Osteoblast (primary cell): Measurements from ENCODE around the gene ABCC2. TPM values are rescaled to one million over a fixed set of nuclear protein-coding genes. Genes with fewer than 3 reads are reported as not detected.

Experiments used
- DNase-seq: peaks from one replicate; pipeline ENCODE4 v3.0.0; 2011; ENCODE audit warnings: low spot score, mixed read lengths; ENCODE audit not compliant: insufficient read length; ENCODE audit errors: missing footprints
- H2AFZ ChIP-seq: 2 replicates; pipeline ENCODE4 v1.6.0; 2011; ENCODE audit warnings: mild to moderate bottlenecking, low read length
- H3K27ac ChIP-seq: 2 replicates; pipeline ENCODE4 v1.5.1; 2011; ENCODE audit warnings: mild to moderate bottlenecking, low read depth, low read length, moderate library complexity
- H3K27me3 ChIP-seq: 2 replicates; pipeline ENCODE4 v1.6.0; 2012; ENCODE audit warnings: mild to moderate bottlenecking, control low read depth, inconsistent platforms, low read length, moderate library complexity; ENCODE audit not compliant: insufficient read depth
- H3K36me3 ChIP-seq: 2 replicates; pipeline ENCODE4 v1.5.1; 2011; ENCODE audit warnings: mild to moderate bottlenecking, low read length, control low read depth, moderate library complexity; ENCODE audit not compliant: insufficient read depth
- H3K4me1 ChIP-seq: 2 replicates; pipeline ENCODE4 v1.5.1; 2011; ENCODE audit warnings: mild to moderate bottlenecking, low read length, control low read depth, moderate library complexity; ENCODE audit not compliant: insufficient read depth
- H3K4me2 ChIP-seq: 2 replicates; pipeline ENCODE4 v1.6.0; 2011; ENCODE audit warnings: mild to moderate bottlenecking, low read length; ENCODE audit not compliant: insufficient read depth
- H3K4me3 ChIP-seq: fragments of 200-600 bp; sonication (generic); 3 replicates; pipeline ENCODE4 v1.5.1; 2012; ENCODE audit warnings: mild to moderate bottlenecking, low read length, inconsistent platforms; ENCODE audit not compliant: insufficient read depth
- H3K79me2 ChIP-seq: 2 replicates; pipeline ENCODE4 v1.6.0; 2012; ENCODE audit warnings: mild to moderate bottlenecking, low read length, control low read depth, inconsistent platforms; ENCODE audit not compliant: insufficient read depth
- H3K9me3 ChIP-seq: 2 replicates; pipeline ENCODE4 v1.5.1; 2011; ENCODE audit warnings: low read depth, low read length, control low read depth
- H4K20me1 ChIP-seq: 2 replicates; pipeline ENCODE4 v1.6.0; 2012; ENCODE audit warnings: mild to moderate bottlenecking, low read length, control low read depth; ENCODE audit not compliant: insufficient read depth
- total RNA-seq: library from RNA; depleted of rRNA; stranded (reverse); fragments of >200 nt; gene quantifications from 2 replicates; pipeline ENCODE4 v1.2.3, GENCODE V29; 2012
- TF ChIP-seq, protein P1 (sequence below): IDR thresholded peaks from 2 replicates; pipeline ENCODE4 v1.5.1; 2011; ENCODE audit warnings: mild to moderate bottlenecking, low read depth, low read length, moderate library complexity; ENCODE audit errors: extremely low read depth

The ABCC2 gene
- total RNA-seq, 1 donor: 1.8 TPM

DNA sequence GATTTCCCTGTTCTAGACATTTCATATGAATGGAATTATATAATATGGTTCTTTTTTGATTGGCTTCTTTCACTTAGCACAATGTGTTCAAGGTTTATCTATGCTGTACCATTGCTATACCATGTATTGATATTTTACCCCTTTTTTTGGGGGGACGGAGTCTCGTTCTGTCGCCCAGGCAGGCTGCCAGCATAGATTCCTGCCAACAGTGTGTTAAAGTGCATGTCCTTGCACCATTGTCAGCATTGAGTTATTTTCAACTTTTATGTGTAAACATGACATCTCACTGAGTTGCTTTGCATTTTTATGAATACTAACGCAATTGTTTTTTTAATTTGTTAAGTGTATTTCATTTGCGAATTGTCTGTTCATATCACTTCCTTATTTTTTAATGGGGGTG lies 4.9 kb downstream of the ABCC2 start:
- Histone ChIP-seq H4K20me1 (no peaks in the 10 kb centered on the region), H2AFZ (no peak overlapping the region), H3K4me3 (no peak overlapping the region), H3K27me3 (no peaks in the 10 kb centered on the region), H3K4me2 (no peak overlapping the region), H3K36me3 (no peaks in the 10 kb centered on the region), H3K4me1 (peaks cover 37% of the 10 kb centered on the region), H3K79me2 (no peaks in the 10 kb centered on the region), H3K27ac (no peak overlapping the region), H3K9me3 (no peaks in the 10 kb centered on the region)
- TF ChIP-seq, protein P1, sequence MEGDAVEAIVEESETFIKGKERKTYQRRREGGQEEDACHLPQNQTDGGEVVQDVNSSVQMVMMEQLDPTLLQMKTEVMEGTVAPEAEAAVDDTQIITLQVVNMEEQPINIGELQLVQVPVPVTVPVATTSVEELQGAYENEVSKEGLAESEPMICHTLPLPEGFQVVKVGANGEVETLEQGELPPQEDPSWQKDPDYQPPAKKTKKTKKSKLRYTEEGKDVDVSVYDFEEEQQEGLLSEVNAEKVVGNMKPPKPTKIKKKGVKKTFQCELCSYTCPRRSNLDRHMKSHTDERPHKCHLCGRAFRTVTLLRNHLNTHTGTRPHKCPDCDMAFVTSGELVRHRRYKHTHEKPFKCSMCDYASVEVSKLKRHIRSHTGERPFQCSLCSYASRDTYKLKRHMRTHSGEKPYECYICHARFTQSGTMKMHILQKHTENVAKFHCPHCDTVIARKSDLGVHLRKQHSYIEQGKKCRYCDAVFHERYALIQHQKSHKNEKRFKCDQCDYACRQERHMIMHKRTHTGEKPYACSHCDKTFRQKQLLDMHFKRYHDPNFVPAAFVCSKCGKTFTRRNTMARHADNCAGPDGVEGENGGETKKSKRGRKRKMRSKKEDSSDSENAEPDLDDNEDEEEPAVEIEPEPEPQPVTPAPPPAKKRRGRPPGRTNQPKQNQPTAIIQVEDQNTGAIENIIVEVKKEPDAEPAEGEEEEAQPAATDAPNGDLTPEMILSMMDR: no peak
- no peak for DNase-seq

DNA sequence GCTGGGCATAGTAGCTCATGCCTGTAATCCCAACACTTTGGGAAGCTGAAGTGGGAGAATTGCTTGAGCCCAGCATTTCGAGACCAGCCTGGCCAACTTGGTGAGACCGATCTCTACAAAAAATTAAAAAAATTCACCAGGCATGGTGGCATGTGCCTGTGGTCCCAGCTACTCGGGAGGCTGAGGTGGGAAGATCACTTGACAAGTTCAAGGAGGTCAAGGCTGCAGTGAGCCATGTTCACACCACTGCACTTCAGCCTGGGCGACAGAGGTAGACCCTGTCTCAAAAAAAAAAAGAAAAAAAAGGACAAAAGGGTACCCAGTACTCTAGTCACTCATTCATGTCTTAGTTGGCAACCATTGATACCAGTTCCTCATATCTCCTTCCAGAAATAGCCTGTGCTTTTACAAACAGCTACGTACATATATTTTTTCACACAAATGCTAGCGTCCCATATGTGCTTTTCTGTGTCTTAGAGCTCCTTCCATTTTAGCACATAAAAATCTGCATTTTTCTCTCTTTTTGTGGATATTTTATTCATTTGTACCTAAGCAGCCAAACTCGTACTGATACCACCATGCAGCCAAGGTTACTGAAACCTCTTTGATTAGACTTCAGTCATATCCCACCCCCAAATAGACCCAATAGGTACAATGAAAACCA lies 5.5 kb downstream of the ABCC2 start:
- H3K4me1 ChIP-seq: peaks cover 37% of the 10 kb centered on the region
- no peaks in the 10 kb centered on the region for H3K36me3 ChIP-seq
- peak overlapping the region; percentile 1 for H3K4me3 ChIP-seq
- TF ChIP-seq, protein P1: no peak
- no peaks in the 10 kb centered on the region for H4K20me1 ChIP-seq
- no peaks in the 10 kb centered on the region for H3K27me3 ChIP-seq
- peak overlapping the region; percentile 75 for H3K27ac ChIP-seq
- H2AFZ ChIP-seq: peak overlapping the region; percentile 57
- H3K79me2 ChIP-seq: no peaks in the 10 kb centered on the region
- no peaks in the 10 kb centered on the region for H3K9me3 ChIP-seq
- DNase-seq: no peak
- peak overlapping the region; percentile 79 for H3K4me2 ChIP-seq

DNA sequence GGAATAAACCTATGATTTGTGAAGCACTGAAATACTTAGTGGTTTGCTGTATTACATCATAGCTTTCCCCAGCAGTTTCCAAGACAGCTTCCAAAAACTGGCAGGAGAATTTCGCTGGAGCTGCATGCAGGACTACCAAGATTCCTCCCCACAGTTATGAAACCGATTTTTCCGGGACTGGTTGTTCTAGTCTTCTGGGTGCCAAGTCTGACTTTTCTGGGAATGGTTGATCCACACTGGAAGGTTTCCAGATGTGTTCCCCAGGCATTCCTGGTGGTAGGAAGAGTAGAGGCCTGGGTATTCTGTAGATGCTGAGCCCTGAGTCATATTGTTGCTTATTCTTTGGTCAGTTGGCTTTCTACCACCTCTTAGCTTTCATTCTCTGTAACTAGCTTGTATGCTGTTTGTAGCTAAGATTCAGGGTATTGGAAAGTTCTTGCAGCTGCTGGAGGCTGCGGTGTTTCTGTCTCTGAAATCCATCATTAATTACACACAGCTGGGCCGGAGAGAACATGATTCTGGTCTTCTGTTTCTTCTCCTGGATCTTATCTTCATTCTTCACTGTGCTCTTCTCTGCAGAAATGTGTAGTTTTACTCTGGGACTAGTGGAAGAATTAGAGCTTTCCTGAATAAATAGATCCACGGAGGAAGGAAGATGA lies 6.3 kb downstream of the ABCC2 start:
- peak overlapping the region; percentile 79 for H3K4me2 ChIP-seq
- H3K36me3 ChIP-seq: no peaks in the 10 kb centered on the region
- H3K9me3 ChIP-seq: no peaks in the 10 kb centered on the region
- peak; percentile 83 for DNase-seq
- TF ChIP-seq, protein P1: no peak
- H2AFZ ChIP-seq: peak overlapping the region; percentile 70
- H3K27me3 ChIP-seq: no peaks in the 10 kb centered on the region
- H3K4me1 ChIP-seq: peaks cover 31% of the 10 kb centered on the region
- H3K27ac ChIP-seq: peak overlapping the region; percentile 75
- H3K79me2 ChIP-seq: no peaks in the 10 kb centered on the region
- H3K4me3 ChIP-seq: peak overlapping the region; percentile 9
- H4K20me1 ChIP-seq: no peaks in the 10 kb centered on the region

DNA sequence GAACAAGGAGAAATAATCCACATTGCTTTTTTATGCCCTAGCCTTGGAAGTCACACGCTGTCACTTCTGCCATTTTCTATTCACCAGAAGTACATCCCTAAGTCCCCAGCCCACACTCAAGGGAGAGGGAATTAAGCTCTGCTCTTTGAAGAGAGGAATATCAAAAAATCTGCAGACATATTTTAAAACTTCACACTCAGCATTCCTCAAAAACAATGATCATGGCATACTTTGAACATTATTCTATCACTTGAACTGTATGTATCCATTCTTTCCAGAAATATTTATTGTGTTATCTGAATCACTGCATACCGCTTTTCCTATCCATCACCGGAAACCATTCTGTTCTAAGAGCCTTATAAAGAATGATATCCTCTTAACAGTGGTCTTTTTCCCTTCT lies 9.4 kb downstream of the ABCC2 start:
- Histone ChIP-seq H2AFZ (no peak overlapping the region), H3K4me3 (no peak overlapping the region), H3K27me3 (no peaks in the 10 kb centered on the region), H3K4me2 (no peak overlapping the region), H3K4me1 (peaks cover 12% of the 10 kb centered on the region), H4K20me1 (no peaks in the 10 kb centered on the region), H3K79me2 (no peaks in the 10 kb centered on the region), H3K27ac (no peak overlapping the region), H3K36me3 (no peaks in the 10 kb centered on the region), H3K9me3 (no peaks in the 10 kb centered on the region)
- no peak for DNase-seq
- TF ChIP-seq, protein P1: no peak
